Measurements from ENCODE around the gene PCDHB2. TPM values are rescaled to one million over a fixed set of nuclear protein-coding genes. Genes with fewer than 3 reads are reported as not detected.
"Not testable (repeated sequence)": the region's sequence is repeated elsewhere in the genome, so short reads cannot be mapped to it uniquely, and the experiment has no call there.

The PCDHB2 gene
- polyA plus RNA-seq, 1 donor (not counting 4 experiments of a cell fraction or from before 2014, with no cell fraction given), result 0.46 TPM

- Histone ChIP-seq H3K36me3 (ENCODE audit: control insufficient read depth in 2 of 2, extremely low read depth in 1 of 2, insufficient read depth in 2 of 2, low read length in 2 of 2) (no peaks in the 10 kb centered on the region), H3K79me2 (ENCODE audit: control insufficient read depth, insufficient read depth, low read length) (no peaks in the 10 kb centered on the region), H3K4me3 (ENCODE audit: control insufficient read depth in 2 of 3, extremely low read depth in 1 of 3, insufficient read depth in 2 of 3, low read depth in 1 of 3, low read length in 3 of 3) (no peak within 1 kb of the TSS), H3K9me3 (ENCODE audit: control insufficient read depth, low read depth, low read length) (no peaks in the 10 kb centered on the region), H3K9me1 (ENCODE audit: control insufficient read depth, extremely low read depth, insufficient read depth, low read length) (no peaks in the 10 kb centered on the region), H3K4me1 (ENCODE audit: control insufficient read depth, extremely low read depth, insufficient read depth, low read length) (no peaks in the 10 kb centered on the region), H3K27me3 (ENCODE audit: control insufficient read depth, extremely low read depth, insufficient read depth, low read length) (no peaks in the 10 kb centered on the region), H3K4me2 (ENCODE audit: control insufficient read depth, extremely low read depth, insufficient read depth, low read depth, low read length) (no peak within 1 kb of the TSS), H2AFZ (ENCODE audit: control insufficient read depth, low read length) (no peak within 1 kb of the TSS), H3K27ac (ENCODE audit: control insufficient read depth, insufficient read depth, low read length) (no peak within 1 kb of the TSS), H3K9ac (ENCODE audit: control insufficient read depth, extremely low read depth, insufficient read depth, low read length) (no peak within 1 kb of the TSS), H4K20me1 (ENCODE audit: control insufficient read depth, extremely low read depth, insufficient read depth, low read length) (no peaks in the 10 kb centered on the region)
- dilution Hi-C loops (cut with MboI; ENCODE audit: extremely low pct_ligation_motif_present, low sequenced_read_pairs), result no loop called here
- no peak for TF ChIP-seq CTCF (optimal IDR thresholded peaks at IDR 0.05 in 1 of 3, IDR thresholded peaks at IDR 0.05 in 1 of 3, conservative IDR thresholded peaks at IDR 0.05 in 1 of 3; ENCODE audit: extremely low read depth in 1 of 3, insufficient read depth in 2 of 3, low read length in 3 of 3)
- FAIRE-seq, result no peak
- no peak for DNase-seq (ENCODE audit: low read depth, low spot score)
Observed at GRCh38 chr5:141121563-141121962, 27.1 kb downstream of the PCDHB2 start, which contains the start of gene PCDHB4. Gene PCDHB4, plus strand, starts transcription at chr5:141121818. Its CDS starts 181 bp downstream, at chr5:141121999.

- DNase-seq (ENCODE audit: low read depth, low spot score) (no peak), FAIRE-seq (no peak)
- no peaks in the 10 kb centered on the region for H3K79me2 ChIP-seq (ENCODE audit: control insufficient read depth, insufficient read depth, low read length)
- no peak overlapping the region for H2AFZ ChIP-seq (ENCODE audit: control insufficient read depth, low read length)
- no peaks in the 10 kb centered on the region for H3K9me1 ChIP-seq (ENCODE audit: control insufficient read depth, extremely low read depth, insufficient read depth, low read length)
- no peaks in the 10 kb centered on the region for H4K20me1 ChIP-seq (ENCODE audit: control insufficient read depth, extremely low read depth, insufficient read depth, low read length)
- no peak overlapping the region for H3K4me3 ChIP-seq (ENCODE audit: control insufficient read depth in 2 of 3, extremely low read depth in 1 of 3, insufficient read depth in 2 of 3, low read depth in 1 of 3, low read length in 3 of 3)
- TF ChIP-seq CTCF (optimal IDR thresholded peaks at IDR 0.05 in 1 of 3, IDR thresholded peaks at IDR 0.05 in 1 of 3, conservative IDR thresholded peaks at IDR 0.05 in 1 of 3; ENCODE audit: extremely low read depth in 1 of 3, insufficient read depth in 2 of 3, low read length in 3 of 3) (no peak), EZH2 (IDR thresholded peaks at IDR 0.05; ENCODE audit: low read length) (no peak)
- H3K4me1 ChIP-seq (ENCODE audit: control insufficient read depth, extremely low read depth, insufficient read depth, low read length), result no peaks in the 10 kb centered on the region
- no peaks in the 10 kb centered on the region for H3K9me3 ChIP-seq (ENCODE audit: control insufficient read depth, low read depth, low read length)
- no peaks in the 10 kb centered on the region for H3K36me3 ChIP-seq (ENCODE audit: control insufficient read depth in 2 of 2, extremely low read depth in 1 of 2, insufficient read depth in 2 of 2, low read length in 2 of 2)
- H3K27me3 ChIP-seq (ENCODE audit: control insufficient read depth, extremely low read depth, insufficient read depth, low read length), result no peaks in the 10 kb centered on the region
- H3K27ac ChIP-seq (ENCODE audit: control insufficient read depth, insufficient read depth, low read length), result no peak overlapping the region
- H3K4me2 ChIP-seq (ENCODE audit: control insufficient read depth, extremely low read depth, insufficient read depth, low read depth, low read length), result no peak overlapping the region
- no peak overlapping the region for H3K9ac ChIP-seq (ENCODE audit: control insufficient read depth, extremely low read depth, insufficient read depth, low read length)
- dilution Hi-C loops (cut with MboI; ENCODE audit: extremely low pct_ligation_motif_present, low sequenced_read_pairs), result no loop called here
Observed at GRCh38 chr5:141121985-141122384, 27.6 kb downstream of the PCDHB2 start.

- H3K79me2 ChIP-seq (ENCODE audit: control insufficient read depth, insufficient read depth, low read length); H3K9ac ChIP-seq (ENCODE audit: control insufficient read depth, extremely low read depth, insufficient read depth, low read length); H3K4me3 ChIP-seq (ENCODE audit: control insufficient read depth in 2 of 3, extremely low read depth in 1 of 3, insufficient read depth in 2 of 3, low read depth in 1 of 3, low read length in 3 of 3); H3K9me1 ChIP-seq (ENCODE audit: control insufficient read depth, extremely low read depth, insufficient read depth, low read length); dilution Hi-C loops (cut with MboI; ENCODE audit: extremely low pct_ligation_motif_present, low sequenced_read_pairs); H3K4me2 ChIP-seq (ENCODE audit: control insufficient read depth, extremely low read depth, insufficient read depth, low read depth, low read length); H3K4me1 ChIP-seq (ENCODE audit: control insufficient read depth, extremely low read depth, insufficient read depth, low read length); H3K27ac ChIP-seq (ENCODE audit: control insufficient read depth, insufficient read depth, low read length); H4K20me1 ChIP-seq (ENCODE audit: control insufficient read depth, extremely low read depth, insufficient read depth, low read length); FAIRE-seq; H2AFZ ChIP-seq (ENCODE audit: control insufficient read depth, low read length); DNase-seq (ENCODE audit: low read depth, low spot score); H3K36me3 ChIP-seq (ENCODE audit: control insufficient read depth in 2 of 2, extremely low read depth in 1 of 2, insufficient read depth in 2 of 2, low read length in 2 of 2); H3K9me3 ChIP-seq (ENCODE audit: control insufficient read depth, low read depth, low read length); H3K27me3 ChIP-seq (ENCODE audit: control insufficient read depth, extremely low read depth, insufficient read depth, low read length): not testable (repeated sequence)
Observed at GRCh38 chr5:141123396-141124135, 29.2 kb downstream of the PCDHB2 start.

All from keratinocyte (primary cell).